ENCODE measurements around the gene DRAM1. TPM values are rescaled to one million over a fixed set of nuclear protein-coding genes. Genes with fewer than 3 reads are reported as not detected.

The DRAM1 gene
- total RNA-seq, 2 donors from 2014 or later = 24.5 to 63.0 TPM

DNA sequence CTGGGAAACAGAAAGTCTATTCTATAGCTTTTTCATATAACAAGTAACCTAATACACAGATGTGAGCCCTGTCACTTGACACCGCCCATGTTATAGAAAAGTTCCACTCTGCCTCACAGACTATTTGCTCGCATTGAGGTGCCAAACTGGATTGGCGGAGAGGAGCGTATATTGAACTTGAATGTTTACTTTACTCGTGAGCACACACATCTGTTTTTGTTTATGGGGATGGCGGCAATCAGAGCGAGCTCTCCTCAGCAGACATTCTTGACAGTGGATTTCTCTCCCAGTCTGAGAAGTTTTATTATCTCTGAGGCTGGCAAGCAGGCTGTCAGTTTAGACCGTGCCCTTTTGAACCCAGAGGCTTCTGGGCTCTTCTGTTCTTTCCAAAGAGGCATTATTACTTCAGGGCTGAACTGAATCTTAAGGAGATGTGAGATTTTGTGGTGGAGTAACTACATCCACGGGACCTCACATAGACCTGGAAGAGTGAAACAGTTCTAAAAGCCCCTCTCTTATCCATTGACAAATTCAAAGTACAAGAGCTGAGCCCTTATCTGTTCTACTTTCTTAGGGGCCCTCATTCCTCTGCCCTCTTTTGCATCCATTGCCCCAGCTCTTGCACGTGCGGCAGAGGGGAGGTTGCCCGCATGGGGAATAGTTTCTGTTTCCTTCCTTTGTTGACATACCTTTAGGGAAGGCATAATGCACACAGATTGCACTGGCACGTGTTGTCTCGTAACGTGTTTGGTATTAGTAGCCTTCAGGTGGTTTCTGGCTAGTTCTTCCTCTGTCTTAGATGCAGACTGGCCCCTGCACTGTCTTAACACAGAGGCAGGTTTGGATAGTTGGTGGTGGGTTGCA lies 68.2 kb downstream of the DRAM1 start:
- Mint-ChIP-seq H3K4me1 (ENCODE audit: low read depth in 2 of 2) (no peaks in the 10 kb centered on the region), H3K4me3 (no peak overlapping the region), H3K27me3 (peaks cover 4 to 7% of the 10 kb centered on the region in 2 donors), H3K36me3 (no peaks in the 10 kb centered on the region), H3K27ac (peak overlapping the region in 1 of 2 donors; percentile 20), H3K9me3 (no peaks in the 10 kb centered on the region)
- ATAC-seq (no peak), DNase-seq (ENCODE audit: low spot score) (no peak)

GRCh38 chr12:101946233-101946611 lies 68.8 kb downstream of the DRAM1 start:
- Mint-ChIP-seq H3K9me3 (no peaks in the 10 kb centered on the region), H3K36me3 (no peaks in the 10 kb centered on the region), H3K27ac (peak overlapping the region in 1 of 2 donors; percentile 20), H3K4me3 (no peak overlapping the region), H3K27me3 (peaks cover 4 to 6% of the 10 kb centered on the region in 2 donors), H3K4me1 (ENCODE audit: low read depth in 2 of 2) (peaks cover 3 to 6% of the 10 kb centered on the region in 2 donors)
- no peak for ATAC-seq
- DNase-seq (ENCODE audit: low spot score) = no peak

- Mint-ChIP-seq H3K9me3 (no peaks in the 10 kb centered on the region), H3K4me1 (ENCODE audit: low read depth in 2 of 2) (peaks cover 5 to 8% of the 10 kb centered on the region in 2 donors), H3K36me3 (no peaks in the 10 kb centered on the region), H3K4me3 (no peak overlapping the region), H3K27ac (no peak overlapping the region), H3K27me3 (peaks cover 4 to 7% of the 10 kb centered on the region in 2 donors)
- ATAC-seq = no peak
- DNase-seq (ENCODE audit: low spot score) = no peak
Observed at GRCh38 chr12:101947316-101947715, 69.9 kb downstream of the DRAM1 start.

- Mint-ChIP-seq H3K9me3 (no peaks in the 10 kb centered on the region), H3K4me3 (no peak overlapping the region)
Observed at GRCh38 chr12:101948365-101948764, 71.0 kb downstream of the DRAM1 start.

DNA sequence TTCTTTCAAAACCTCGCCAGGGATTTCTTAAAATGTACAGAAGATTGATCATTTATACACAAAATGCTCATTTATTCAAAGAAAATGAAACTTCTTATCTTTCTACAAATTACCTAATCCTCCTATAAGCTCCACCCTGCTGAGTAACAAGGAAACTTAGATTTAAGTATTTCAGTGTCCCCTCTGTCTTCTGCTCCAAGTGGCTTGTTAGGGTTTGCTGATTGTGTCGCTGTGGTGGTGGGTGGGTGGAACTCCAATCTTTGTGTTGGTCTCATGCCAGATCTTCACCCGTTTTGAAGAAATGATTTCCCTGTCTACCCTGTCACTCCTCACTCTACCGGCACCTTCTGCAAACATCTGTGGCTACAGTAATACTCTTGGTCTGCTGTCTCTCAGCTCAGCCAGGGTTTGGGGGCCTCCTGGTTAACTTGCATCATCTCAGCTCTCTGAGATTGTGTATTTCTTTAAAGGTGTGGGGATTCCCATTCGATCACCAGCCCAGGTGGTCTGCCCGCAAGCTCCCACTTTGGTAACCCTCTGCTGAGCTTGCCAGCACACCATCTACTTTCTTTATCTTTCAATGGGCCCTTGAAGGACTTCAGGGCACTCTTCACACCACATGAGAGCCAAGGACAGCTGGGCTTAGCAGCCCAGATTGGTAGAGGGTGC lies 73.8 kb downstream of the DRAM1 start:
- DNase-seq (ENCODE audit: low spot score) (no peak), ATAC-seq (peak in 1 of 2 donors; percentile 65)
- Mint-ChIP-seq H3K36me3 (no peaks in the 10 kb centered on the region), H3K27me3 (peaks cover under 1 to 4% of the 10 kb centered on the region in 2 donors), H3K9me3 (peaks cover 2% of the 10 kb centered on the region), H3K4me3 (no peak overlapping the region), H3K27ac (peak overlapping the region in 1 of 2 donors; percentile 67), H3K4me1 (ENCODE audit: low read depth in 2 of 2) (peaks cover 5 to 8% of the 10 kb centered on the region in 2 donors)

More at GRCh38 chr12:101948365-101948764, 71.0 kb downstream of the DRAM1 start:
- Mint-ChIP-seq H3K27me3 (peaks cover 4 to 6% of the 10 kb centered on the region in 2 donors), H3K36me3 (no peaks in the 10 kb centered on the region), H3K4me1 (ENCODE audit: low read depth in 2 of 2) (peaks cover 5 to 8% of the 10 kb centered on the region in 2 donors), H3K27ac (no peak overlapping the region)
- no peak for ATAC-seq
- no peak for DNase-seq (ENCODE audit: low spot score)

DNA sequence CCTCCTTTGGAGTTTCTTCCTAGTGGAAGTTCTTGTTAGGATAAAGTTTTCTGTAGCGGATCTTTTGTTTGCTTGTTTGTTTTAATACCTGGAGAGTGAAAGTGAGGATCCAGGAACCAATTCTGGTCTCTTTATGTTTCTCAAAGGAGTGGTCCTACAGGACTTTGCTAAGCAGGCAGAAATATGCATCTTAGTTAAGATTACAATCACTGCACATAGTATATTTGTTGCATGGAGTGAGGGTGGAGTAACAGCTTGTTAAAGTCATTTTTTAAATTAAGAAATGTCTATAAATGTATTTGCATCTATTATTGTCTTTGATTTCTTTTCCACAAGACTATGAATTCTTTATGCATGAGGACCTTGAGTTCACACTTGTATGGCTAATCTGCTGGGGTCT lies 76.7 kb downstream of the DRAM1 start:
- DNase-seq (ENCODE audit: low spot score) = no peak
- Mint-ChIP-seq H3K27me3 (peaks cover 0 to 4% of the 10 kb centered on the region in 2 donors), H3K9me3 (peaks cover 2% of the 10 kb centered on the region), H3K36me3 (no peaks in the 10 kb centered on the region), H3K27ac (peak overlapping the region in 1 of 2 donors; percentile 42), H3K4me1 (ENCODE audit: low read depth in 2 of 2) (peaks cover 5 to 8% of the 10 kb centered on the region in 2 donors), H3K4me3 (no peak overlapping the region)
- no peak for ATAC-seq

GRCh38 chr12:101954676-101955075 lies 77.3 kb downstream of the DRAM1 start:
- Mint-ChIP-seq H3K36me3 (no peaks in the 10 kb centered on the region), H3K9me3 (peaks cover 2% of the 10 kb centered on the region), H3K4me1 (ENCODE audit: low read depth in 2 of 2) (peaks cover 5 to 8% of the 10 kb centered on the region in 2 donors), H3K4me3 (no peak overlapping the region), H3K27ac (peak overlapping the region in 1 of 2 donors; percentile 64), H3K27me3 (peaks cover 0 to 4% of the 10 kb centered on the region in 2 donors)
- ATAC-seq (no peak), DNase-seq (ENCODE audit: low spot score) (no peak)

DNA sequence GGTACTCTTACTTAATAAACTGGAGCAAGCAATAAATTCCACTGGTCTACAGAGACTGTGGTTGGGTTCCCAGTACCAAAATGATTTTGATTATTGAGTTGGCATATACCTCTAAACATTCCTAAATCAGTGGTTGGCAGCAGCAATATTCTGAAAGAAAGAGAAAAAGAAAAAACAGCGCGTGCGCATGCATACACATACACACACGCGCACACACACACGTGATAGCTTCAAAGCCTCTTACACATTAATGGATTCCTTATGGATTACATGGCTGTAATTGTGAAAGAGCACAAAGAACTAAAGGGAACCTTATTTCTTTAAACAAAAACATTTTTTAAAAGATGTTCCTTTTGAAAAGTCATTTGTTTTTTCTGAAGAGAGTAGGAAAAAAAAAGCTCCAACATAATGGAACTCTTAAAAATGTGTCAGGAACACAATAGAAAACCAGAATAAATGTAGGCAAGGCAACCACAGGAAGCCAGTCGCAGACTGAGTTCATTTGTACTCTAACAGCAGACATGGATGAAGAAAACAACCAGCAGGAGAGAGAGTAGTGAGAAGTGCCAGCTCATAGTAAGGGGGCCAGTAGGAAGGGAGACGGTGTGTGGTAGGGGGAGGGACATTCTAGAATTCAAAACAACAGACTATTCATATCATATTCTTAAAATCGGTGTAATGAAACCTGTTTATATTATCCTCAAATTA lies 80.0 kb downstream of the DRAM1 start:
- no peak overlapping the region for H3K27ac Mint-ChIP-seq
- H3K4me3 Mint-ChIP-seq = no peak overlapping the region
- no peak for DNase-seq (ENCODE audit: low spot score)
- peaks cover 2% of the 10 kb centered on the region for H3K9me3 Mint-ChIP-seq
- no peaks in the 10 kb centered on the region for H3K4me1 Mint-ChIP-seq (ENCODE audit: low read depth in 2 of 2)
- no peak for ATAC-seq
- no peaks in the 10 kb centered on the region for H3K36me3 Mint-ChIP-seq
- peaks cover 0 to 3% of the 10 kb centered on the region in 2 donors for H3K27me3 Mint-ChIP-seq

- H3K27me3 Mint-ChIP-seq = peaks cover 0 to 3% of the 10 kb centered on the region in 2 donors
- H3K4me1 Mint-ChIP-seq (ENCODE audit: low read depth in 2 of 2) = no peaks in the 10 kb centered on the region
- ATAC-seq = no peak
- H3K4me3 Mint-ChIP-seq = no peak overlapping the region
- H3K36me3 Mint-ChIP-seq = no peaks in the 10 kb centered on the region
- DNase-seq (ENCODE audit: low spot score) = no peak
- H3K27ac Mint-ChIP-seq = no peak overlapping the region
- H3K9me3 Mint-ChIP-seq = no peaks in the 10 kb centered on the region
Observed at GRCh38 chr12:101959607-101960006, 82.2 kb downstream of the DRAM1 start.

- Mint-ChIP-seq H3K4me3 (no peak overlapping the region), H3K27ac (no peak overlapping the region), H3K36me3 (no peaks in the 10 kb centered on the region), H3K27me3 (peaks cover 0 to 3% of the 10 kb centered on the region in 2 donors), H3K4me1 (ENCODE audit: low read depth in 2 of 2) (peaks cover 0 to 1% of the 10 kb centered on the region in 2 donors), H3K9me3 (no peaks in the 10 kb centered on the region)
- no peak for DNase-seq (ENCODE audit: low spot score)
- ATAC-seq = no peak
Observed at GRCh38 chr12:101962486-101962885, 85.1 kb downstream of the DRAM1 start.

DNA sequence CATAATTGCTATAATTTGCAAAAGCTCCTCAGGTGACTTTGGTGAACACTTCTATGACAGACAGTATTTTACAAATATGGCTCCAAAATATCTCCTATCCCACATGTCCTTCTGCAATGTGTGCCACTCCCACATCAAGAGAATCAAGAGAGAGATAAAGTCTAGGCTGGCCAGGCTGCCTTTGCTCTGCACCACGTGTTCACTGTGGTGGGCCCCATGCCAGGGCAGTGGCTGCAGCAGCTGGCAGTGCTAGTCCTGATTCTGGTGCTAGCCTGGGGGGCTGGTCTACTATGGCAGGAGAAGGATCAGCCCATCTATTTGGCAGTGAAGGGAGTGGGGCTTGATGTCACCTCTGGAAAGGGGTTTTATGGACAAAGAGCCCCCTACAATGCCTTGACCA lies 86.3 kb downstream of the DRAM1 start:
- Mint-ChIP-seq H3K4me3 (no peak overlapping the region), H3K27me3 (peaks cover 0 to 3% of the 10 kb centered on the region in 2 donors), H3K4me1 (ENCODE audit: low read depth in 2 of 2) (peaks cover 1 to 8% of the 10 kb centered on the region in 2 donors), H3K36me3 (no peaks in the 10 kb centered on the region), H3K9me3 (no peaks in the 10 kb centered on the region), H3K27ac (no peak overlapping the region)
- ATAC-seq (peak in 1 of 2 donors; percentile 6), DNase-seq (ENCODE audit: low spot score) (no peak)

- no peaks in the 10 kb centered on the region for H3K36me3 Mint-ChIP-seq
- H3K4me3 Mint-ChIP-seq = no peak overlapping the region
- no peak overlapping the region for H3K27ac Mint-ChIP-seq
- DNase-seq (ENCODE audit: low spot score) (no peak), ATAC-seq (no peak)
- peaks cover 3 to 8% of the 10 kb centered on the region in 2 donors for H3K4me1 Mint-ChIP-seq (ENCODE audit: low read depth in 2 of 2)
- H3K9me3 Mint-ChIP-seq = no peaks in the 10 kb centered on the region
- H3K27me3 Mint-ChIP-seq = peaks cover 0 to 12% of the 10 kb centered on the region in 2 donors
Observed at GRCh38 chr12:101966496-101966895, 89.1 kb downstream of the DRAM1 start.

DNA sequence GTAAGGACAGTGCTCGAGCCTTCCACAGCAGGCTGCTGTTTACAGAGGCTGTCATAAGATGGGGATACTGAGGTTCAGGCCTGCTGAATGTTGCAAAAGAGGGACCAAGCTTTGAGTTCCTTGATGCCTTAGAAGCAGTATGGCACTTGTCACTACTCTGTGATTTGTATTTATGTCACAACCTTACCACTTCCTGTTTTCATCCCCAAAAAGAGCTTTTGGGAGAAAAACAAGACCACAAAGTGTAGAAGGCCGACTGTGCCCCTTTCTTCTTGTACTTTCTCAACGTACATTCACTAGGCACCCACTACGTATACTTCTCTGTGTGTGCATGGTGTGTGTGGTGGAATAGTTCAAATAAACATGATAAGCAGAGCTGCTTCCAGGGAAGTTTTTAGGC lies 90.1 kb downstream of the DRAM1 start:
- H3K4me3 Mint-ChIP-seq = no peak overlapping the region
- DNase-seq (ENCODE audit: low spot score) (no peak), ATAC-seq (peak in 1 of 2 donors; percentile 17)
- H3K36me3 Mint-ChIP-seq = no peaks in the 10 kb centered on the region
- H3K4me1 Mint-ChIP-seq (ENCODE audit: low read depth in 2 of 2) = peaks cover 3 to 8% of the 10 kb centered on the region in 2 donors
- peaks cover 3 to 16% of the 10 kb centered on the region in 2 donors for H3K27me3 Mint-ChIP-seq
- no peak overlapping the region for H3K27ac Mint-ChIP-seq
- no peaks in the 10 kb centered on the region for H3K9me3 Mint-ChIP-seq
